SK-N-MC (cell line): Measurements from ENCODE around the gene CDH4.

ENCODE experiments used
- EZH2 ChIP-seq: fragments of 200-600 bp; sonication (generic); IDR thresholded peaks from one replicate; pipeline ENCODE4 v1.6.1; 2017; ENCODE audit warnings: antibody characterized with exemption
- FOXP2 ChIP-seq: optimal IDR thresholded peaks from 2 replicates; pipeline ENCODE3; 2011; ENCODE audit warnings: mild to moderate bottlenecking, moderate library complexity; ENCODE audit not compliant: insufficient read depth; ENCODE audit errors: extremely low read length, control extremely low read depth
- POLR2AphosphoS5 ChIP-seq: IDR thresholded peaks from 2 replicates; pipeline ENCODE4 v1.6.1; 2012; ENCODE audit warnings: mild to moderate bottlenecking, low read depth, low read length, borderline replicate concordance

- TF ChIP-seq EZH2 (no peak), POLR2AphosphoS5 (no peak), FOXP2 (no peak)
Observed at GRCh38 chr20:61646986-61647385, 394.9 kb downstream of the CDH4 start.
